NCI-H2171 (cell line): Measurements from ENCODE around the gene TSEN15.

ENCODE experiments used
- DNase-seq: peaks from one replicate; lab custom pipeline; 2025; lab: John Stamatoyannopoulos, UW

TSEN15 gene

DNA sequence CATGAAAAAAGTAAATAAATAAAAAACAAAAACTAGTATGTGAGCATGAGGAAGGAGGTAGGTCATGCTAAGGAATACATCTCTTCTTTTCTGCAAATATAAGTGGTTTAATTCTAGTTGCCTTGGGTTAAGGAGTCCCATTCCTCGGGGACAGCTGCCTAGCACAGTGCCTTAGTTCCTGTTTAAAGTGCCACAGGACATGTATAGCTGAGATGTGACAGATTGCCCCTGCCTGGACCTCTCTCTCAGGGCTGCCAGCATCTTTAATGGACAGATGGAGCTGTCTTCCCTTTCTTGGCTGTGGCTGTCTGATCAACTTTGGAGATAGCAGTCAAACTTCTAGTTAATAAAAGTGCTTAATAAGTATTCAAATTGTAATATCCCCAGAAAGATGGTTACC lies 50.0 kb downstream of the TSEN15 start:
- no peak for DNase-seq

GRCh38 chr1:184110272-184111204 lies 59.0 kb downstream of the TSEN15 start:
- no peak for DNase-seq

DNA sequence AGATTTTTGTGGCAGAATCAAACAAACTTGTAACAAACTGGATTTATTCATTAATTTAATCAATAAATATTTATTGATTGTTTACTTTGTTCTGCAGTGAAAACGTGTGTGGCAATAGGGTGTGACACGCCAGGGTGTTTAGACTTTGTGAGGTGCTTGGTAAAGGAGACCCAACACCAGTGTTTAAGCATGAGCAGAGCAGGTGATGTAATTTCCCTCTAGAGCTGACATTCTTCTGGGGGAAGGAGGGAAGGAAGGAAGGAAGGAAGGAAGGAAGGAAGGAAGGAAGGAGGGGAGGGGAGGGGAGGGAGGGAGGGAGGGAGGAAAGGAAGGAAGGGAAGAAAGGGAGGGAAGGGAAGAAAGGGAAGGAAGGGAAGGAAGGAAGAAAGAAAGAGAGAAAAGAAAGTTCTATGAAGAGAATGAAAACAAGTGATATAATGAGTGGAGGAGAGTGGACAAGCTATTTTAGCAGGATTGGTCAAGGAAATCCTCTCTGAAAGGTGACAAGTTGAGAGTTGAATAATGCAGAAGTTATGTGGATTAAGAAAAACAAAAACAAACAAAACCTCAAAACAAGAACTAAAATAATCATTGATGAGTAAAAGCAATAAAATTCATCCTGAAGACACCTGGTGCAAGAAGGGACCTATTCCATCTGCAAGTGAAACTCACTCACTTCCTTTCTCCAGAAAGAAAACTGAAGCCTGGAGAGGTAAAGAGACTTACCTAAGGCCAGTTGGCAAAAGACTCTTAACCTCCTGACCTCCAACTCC lies 60.8 kb downstream of the TSEN15 start:
- no peak for DNase-seq

- DNase-seq = no peak
Measured at GRCh38 chr1:184113251-184113650, 61.7 kb downstream of the TSEN15 start.

DNA sequence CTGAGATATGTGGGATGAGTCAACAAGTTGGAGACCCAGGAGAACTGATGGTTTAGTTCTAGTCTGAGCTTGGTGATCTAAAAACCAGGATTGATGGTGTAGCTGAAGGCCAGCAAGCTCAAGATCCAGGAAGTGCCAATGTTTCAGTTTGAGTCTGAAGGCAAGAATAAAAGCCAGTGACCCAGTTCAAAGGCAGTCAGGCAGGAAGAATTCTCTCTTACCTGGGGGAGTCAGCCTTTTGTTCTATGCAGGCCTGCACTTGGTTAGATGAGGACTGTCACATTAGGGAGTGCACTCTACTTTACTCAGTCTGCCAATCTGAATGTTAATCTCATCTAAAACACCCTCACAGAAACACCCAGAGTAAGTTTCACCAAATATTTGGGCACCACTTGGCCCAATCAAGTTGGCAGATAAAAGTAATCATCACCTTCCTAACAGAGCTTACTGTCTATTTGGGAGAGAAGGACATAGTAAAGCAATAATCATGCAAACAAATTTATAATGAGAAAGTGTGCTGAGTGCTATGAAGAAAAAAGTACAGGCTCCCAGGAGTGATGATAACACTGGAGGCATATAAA lies 63.4 kb downstream of the TSEN15 start:
- DNase-seq = no peak

DNA sequence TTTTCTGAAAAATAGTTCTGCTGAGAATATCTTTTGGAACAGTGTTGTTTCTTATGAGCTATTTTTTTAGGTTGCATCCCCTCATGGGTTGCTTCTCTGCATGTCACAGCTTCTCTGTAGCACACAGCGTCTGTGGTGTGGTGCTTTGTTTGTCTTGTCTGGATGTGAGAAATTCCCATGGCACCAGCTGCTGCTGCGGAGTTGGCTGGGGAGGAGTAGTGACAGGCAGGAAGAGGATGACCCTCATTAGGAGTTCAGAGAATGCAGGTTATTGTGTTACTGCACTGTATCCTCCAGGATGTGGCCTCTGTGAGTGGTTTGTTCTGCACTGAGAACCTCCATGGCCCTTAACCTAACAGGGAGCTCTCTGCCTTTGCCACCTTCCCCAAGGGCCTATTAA lies 64.8 kb downstream of the TSEN15 start:
- no peak for DNase-seq

DNA sequence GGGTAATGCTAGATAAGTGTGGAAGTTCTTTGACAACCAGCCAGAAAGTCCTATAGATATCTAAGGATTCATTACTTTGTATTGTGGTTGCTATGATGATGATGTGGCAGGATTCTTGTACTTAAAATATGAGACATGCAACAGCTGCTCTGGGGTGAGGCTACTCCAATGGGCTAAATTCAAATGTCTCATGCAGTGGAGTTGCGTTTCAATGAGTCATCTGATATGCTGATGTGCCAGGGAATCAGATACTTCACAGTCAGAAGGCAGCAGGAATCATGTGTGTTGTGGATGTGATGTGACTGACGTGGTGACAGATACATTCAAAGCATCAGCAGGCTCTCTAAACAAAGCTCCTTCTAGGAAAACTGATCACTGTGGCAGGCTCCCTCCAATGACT lies 66.5 kb downstream of the TSEN15 start:
- DNase-seq = peak; percentile 49
